Measurements from ENCODE around the gene TMEM233. TPM values are rescaled to one million over a fixed set of nuclear protein-coding genes. Genes with fewer than 3 reads are reported as not detected.

Gene TMEM233
- total RNA-seq, 2 experiments from 2014 or later, result not detected

GRCh38 chr12:119664642-119665041 lies 71.1 kb downstream of the TMEM233 start:
- Histone ChIP-seq H3K4me1 (ENCODE audit: insufficient read depth, low read length, poor library complexity, severe bottlenecking) (peaks cover 22% of the 10 kb centered on the region), H3K36me3 (ENCODE audit: insufficient read depth, low read length) (peaks cover 4% of the 10 kb centered on the region; the same call in 1 of the 2 replicates), H3K4me2 (ENCODE audit: low read length) (no peak overlapping the region), H3K79me2 (ENCODE audit: insufficient read depth, low read depth, low read length) (peaks cover 15% of the 10 kb centered on the region), H3K4me3 (ENCODE audit: low read depth, low read length, poor library complexity, severe bottlenecking) (no peak overlapping the region), H2AFZ (ENCODE audit: low read length) (no peak overlapping the region), H3K9me2 (ENCODE audit: insufficient read depth, low read length) (no peaks in the 10 kb centered on the region), H3K9me3 (ENCODE audit: low read length) (no peaks in the 10 kb centered on the region; the same call in 1 of the 2 replicates), H3K27ac (ENCODE audit: low read depth, low read length, poor library complexity, severe bottlenecking) (no peak overlapping the region), H4K20me1 (ENCODE audit: insufficient read depth, low read length) (no peaks in the 10 kb centered on the region)
- TF ChIP-seq CTCF (conservative IDR thresholded peaks at IDR 0.05; ENCODE audit: low read length) (no peak), EZH2phosphoT487 (IDR thresholded peaks at IDR 0.05; ENCODE audit: borderline replicate concordance, low read depth, low read length) (no peak)
- ChIA-PET CTCF (ENCODE audit: unreplicated experiment) (no interaction called here), POLR2A (no interaction called here)
- intact Hi-C loops (cut with micrococcal nuclease; ENCODE audit: unreplicated experiment), result loop anchor here (5.0 kb wide), 1 partner anchor 222 kb away; no protein-coding TSS in a partner anchor
- BruUV-seq (replicated peaks), result no TSS peak
- no peak for DNase-seq (ENCODE audit: low spot score)

- no peak for DNase-seq (ENCODE audit: low spot score)
- CTCF ChIA-PET (ENCODE audit: unreplicated experiment), result no interaction called here
- Histone ChIP-seq H3K36me3 (ENCODE audit: insufficient read depth, low read length) (peaks cover 12% of the 10 kb centered on the region; the same call in 1 of the 2 replicates), H4K20me1 (ENCODE audit: insufficient read depth, low read length) (no peaks in the 10 kb centered on the region), H3K79me2 (ENCODE audit: insufficient read depth, low read depth, low read length) (peaks cover 22% of the 10 kb centered on the region), H3K4me1 (ENCODE audit: insufficient read depth, low read length, poor library complexity, severe bottlenecking) (peaks cover 29% of the 10 kb centered on the region), H2AFZ (ENCODE audit: low read length) (peak overlapping the region; percentile 99; the same call in 1 of the 2 replicates), H3K27ac (ENCODE audit: low read depth, low read length, poor library complexity, severe bottlenecking) (no peak overlapping the region), H3K4me2 (ENCODE audit: low read length) (no peak overlapping the region), H3K9me3 (ENCODE audit: low read length) (no peaks in the 10 kb centered on the region; the same call in 1 of the 2 replicates), H3K9me2 (ENCODE audit: insufficient read depth, low read length) (no peaks in the 10 kb centered on the region), H3K4me3 (ENCODE audit: low read depth, low read length, poor library complexity, severe bottlenecking) (no peak overlapping the region)
- TF ChIP-seq CTCF (conservative IDR thresholded peaks at IDR 0.05; ENCODE audit: low read length) (no peak), EZH2phosphoT487 (IDR thresholded peaks at IDR 0.05; ENCODE audit: borderline replicate concordance, low read depth, low read length) (no peak)
- BruUV-seq (replicated peaks), result no TSS peak
- intact Hi-C loops (cut with micrococcal nuclease; ENCODE audit: unreplicated experiment), result loop anchor here (5.0 kb wide), 1 partner anchor 223 kb away; no protein-coding TSS in a partner anchor
- POLR2A ChIA-PET, result interaction anchor here (0.7 kb wide), 1 partner anchor 578 kb away, joined by 3 read pairs; no protein-coding TSS in a partner anchor
Measured at GRCh38 chr12:119665164-119665929, 71.8 kb downstream of the TMEM233 start.
